Panc1 (cell line): Measurements from ENCODE around the gene SFI1.

Experiments used
- CTCF ChIP-seq: fragments of 450-650 bp; IDR thresholded peaks from 2 replicates; pipeline ENCODE4 v1.5.1; 2017; ENCODE audit warnings: mild to moderate bottlenecking
- POLR2AphosphoS5 ChIP-seq: IDR thresholded peaks from 2 replicates; pipeline ENCODE4 v1.6.1; 2012; ENCODE audit warnings: mild to moderate bottlenecking, low read depth, low read length, moderate library complexity

GRCh38 chr22:31583861-31584485, 87.6 kb downstream of the SFI1 start:
- TF ChIP-seq CTCF (no peak), POLR2AphosphoS5 (no peak)
